ENCODE measurements around the gene SYVN1.

The SYVN1 gene

DNA sequence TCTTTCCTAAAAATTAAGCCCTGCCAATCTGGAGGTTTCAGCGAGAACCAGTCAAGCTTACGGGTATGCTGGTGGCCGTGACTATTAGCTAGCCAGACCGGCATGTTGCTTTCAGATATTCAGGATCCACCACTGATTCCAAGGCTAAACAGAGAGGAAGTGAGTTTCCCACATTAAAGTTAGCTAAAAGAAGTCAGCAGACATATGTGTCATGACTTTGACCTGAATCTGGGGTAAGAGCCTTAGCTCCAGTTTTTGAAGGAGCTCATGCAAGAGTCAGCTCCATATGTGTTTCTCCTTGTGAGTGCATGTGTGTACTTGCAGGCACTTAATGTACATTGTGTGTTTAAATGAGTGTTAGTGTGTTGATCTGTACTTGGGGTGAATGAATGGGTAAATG is 48.9 kb downstream of the SYVN1 start:
- no peak for DNase-seq

GRCh38 chr11:65084598-65085375 is 49.5 kb downstream of the SYVN1 start:
- DNase-seq, result no peak

DNA sequence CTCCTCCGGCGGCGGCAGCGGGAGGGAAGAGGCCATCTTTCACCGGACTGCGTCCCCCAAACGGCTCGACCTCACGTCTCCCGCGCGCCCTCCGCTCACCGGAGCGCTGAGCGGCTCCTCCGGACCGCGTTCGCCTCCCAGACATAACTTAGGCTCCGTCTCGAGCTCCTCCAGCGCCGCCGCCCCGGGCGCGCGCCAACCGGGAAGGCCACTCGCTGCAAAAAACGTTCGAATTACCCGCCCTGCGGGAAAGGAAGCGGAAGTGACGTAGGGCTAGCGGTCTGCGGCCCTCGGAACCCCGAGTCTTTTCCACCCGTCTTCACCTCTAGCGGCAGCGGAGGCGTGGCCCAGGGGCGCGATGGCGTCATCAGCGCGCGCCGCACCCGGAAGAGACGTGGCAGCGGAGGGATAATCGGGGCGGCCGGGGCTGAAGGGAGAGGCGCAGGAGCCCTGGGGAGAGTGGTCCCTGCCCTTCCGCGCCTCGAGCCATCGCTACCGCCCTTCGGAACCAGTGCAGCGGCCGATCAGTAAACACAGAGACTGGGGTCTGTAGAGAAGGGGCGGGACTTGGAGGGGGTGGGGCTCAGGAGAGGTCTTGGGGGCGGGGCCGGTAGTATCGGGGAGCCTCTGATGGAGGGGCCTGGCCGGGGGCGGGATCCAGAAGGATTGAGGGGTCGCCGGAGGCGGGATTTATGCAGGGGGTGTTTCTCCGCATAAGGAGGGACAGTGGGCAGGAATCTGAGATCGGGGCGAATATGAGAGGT is 50.3 kb downstream of the SYVN1 start, which contains the start of the genes CDCA5 and ZFPL1:
Gene CDCA5, minus strand, starts transcription at position 207 of the 764 bp plus-strand sequence. Its CDS starts 62 bp downstream, at position 145.
Gene ZFPL1, plus strand, starts transcription at position 389 of the 764 bp plus-strand sequence. CDS start 477 bp downstream, outside the sequence.
- DNase-seq, result peak; percentile 98

DNA sequence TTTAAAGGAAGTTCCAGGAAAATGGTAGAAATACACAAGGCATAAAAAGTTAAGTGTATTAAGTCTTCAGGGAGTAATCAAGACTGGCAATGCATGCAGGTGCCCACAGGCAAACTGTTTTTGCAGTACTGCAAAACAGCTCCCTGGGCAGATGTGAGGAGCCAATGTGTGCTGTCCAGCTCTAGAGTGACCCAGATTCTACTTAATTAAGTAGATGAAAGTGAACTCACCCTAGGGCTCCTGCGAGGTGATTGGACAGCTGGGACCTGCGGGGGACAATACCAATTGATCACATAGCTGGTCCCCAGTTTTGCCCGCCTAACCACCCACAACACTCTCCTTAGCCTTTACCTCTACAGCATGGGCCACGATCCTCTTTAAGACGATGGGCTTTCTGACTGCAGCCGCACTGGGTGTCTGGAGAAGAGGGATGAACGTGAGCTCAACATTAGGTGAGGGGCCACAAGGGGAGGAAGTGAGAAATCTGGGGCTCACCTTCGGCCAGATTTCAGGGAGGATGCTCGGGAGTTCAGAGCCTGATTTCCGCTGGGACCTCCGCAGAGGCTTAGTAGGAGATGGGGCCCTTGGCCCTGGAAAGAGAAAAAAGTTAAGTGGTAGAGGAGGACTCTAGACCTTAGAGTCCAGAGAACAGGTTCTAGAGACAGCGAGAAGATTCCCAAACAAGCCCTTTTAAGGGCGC is 51.0 kb downstream of the SYVN1 start:
- peak; percentile 23 for DNase-seq

GRCh38 chr11:65078786-65079342 is 55.5 kb downstream of the SYVN1 start:
- no peak for DNase-seq

DNA sequence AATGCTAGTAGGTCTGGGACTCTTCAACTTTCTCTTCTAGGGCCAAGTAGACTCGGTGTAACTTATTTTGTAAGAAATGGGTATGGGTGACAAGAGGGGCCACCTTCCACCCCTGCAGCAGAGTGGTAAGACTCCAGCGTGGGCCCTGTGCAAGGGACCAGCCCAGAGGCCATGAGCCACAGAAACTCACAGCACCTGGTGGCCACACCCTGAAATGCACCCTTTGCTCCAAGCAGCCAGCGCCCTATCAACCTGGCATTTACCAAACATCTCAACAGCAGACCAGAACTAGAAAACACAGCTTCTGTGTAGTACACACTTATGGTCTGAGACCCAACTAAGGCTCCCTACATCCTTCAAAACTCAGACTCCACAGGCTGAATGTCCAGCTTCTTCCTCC is 56.2 kb downstream of the SYVN1 start:
- peak; percentile 80 for DNase-seq

GRCh38 chr11:65077451-65077850 is 56.9 kb downstream of the SYVN1 start:
- DNase-seq, result peak; percentile 21

All from hematopoietic multipotent progenitor cell treated with erythropoietin and hydrocortisone succinate and interleukin-3 and kit ligand, for 4 days (in vitro differentiated cells).